ENCODE results near the gene LCNL1.
"Not testable (repeated sequence)": the region's sequence is repeated elsewhere in the genome, so short reads cannot be mapped to it uniquely, and the experiment has no call there.

LCNL1 gene

DNA sequence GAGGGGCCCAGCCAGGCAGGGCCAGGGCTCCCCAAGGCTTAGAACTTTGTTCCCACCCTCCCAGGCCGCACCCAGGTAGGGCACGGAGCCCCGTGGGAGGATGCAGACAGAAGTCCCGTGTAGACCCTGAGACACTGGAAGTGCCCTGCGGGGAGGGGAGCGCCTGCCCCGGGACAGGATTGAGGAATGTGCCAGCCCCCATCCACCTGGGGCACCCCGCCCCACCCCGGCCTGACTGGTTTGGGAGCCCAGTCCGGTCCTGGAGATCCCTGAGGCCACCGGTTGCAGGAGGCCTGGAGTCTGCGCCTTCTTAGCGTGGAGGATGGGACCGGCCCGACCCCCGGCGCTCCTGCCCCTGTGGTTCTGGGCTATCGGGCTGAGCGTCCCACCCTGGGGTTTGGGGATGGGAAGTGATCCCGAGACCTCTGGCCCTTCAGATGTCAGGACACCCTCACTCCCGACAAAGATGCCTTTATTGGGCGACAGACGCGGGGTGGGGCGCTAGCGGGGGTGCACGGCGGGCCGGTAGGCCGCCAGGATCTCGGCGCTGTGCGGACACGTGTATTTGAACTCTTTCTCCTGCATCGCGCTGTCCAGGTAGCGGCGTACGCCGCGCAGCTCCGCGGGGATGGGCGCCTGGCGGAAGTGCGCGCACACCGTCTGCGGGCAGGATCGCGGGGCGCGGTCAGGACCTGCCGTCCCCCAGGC is 11.5 kb downstream of the LCNL1 start:
- DNase-seq (ENCODE audit: low read depth) = no peak

DNA sequence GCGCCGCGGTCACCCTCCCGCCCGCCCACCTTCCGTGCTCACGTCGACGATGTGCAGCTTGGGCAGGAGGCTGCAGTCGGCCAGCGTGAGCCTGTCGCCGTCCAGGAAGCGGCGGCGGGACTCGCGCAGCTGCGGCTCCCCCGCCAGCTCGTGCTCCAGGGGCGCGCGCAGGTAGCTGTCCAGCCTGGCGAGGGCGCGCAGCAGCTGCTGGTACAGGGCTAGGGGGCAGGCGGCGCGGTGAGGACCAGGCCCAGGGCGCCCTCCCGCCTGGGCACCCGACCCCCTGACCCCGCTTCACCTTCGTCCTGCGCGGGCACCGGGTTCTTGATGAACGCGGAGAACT is 12.1 kb downstream of the LCNL1 start:
- DNase-seq (ENCODE audit: low read depth) = no peak

DNA sequence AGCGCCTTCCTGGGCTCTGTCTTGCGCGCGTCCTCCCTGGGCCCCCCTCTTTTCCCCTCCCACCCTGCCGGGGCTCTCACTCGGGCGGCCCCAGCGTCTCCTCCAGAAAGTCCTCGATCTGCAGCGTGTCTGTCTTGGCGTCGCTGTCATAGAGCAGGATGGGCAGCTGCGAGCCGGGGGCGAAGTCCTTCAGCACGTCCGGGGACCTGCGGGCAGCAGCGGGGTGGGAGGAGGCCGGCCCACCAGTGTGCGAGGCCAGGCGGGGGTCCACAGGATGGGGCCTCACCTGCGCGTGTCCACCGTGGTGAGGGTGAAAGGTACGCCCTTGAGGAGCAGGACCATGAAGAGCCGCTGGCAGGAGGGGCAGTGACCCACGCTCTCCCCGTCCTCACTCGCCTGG is 12.6 kb downstream of the LCNL1 start:
- no peak for DNase-seq (ENCODE audit: low read depth)

GRCh38 chr9:136995772-136996311 is 13.0 kb downstream of the LCNL1 start:
- peak; percentile 56 for DNase-seq (ENCODE audit: low read depth)

GRCh38 chr9:136996361-136997292 is 13.8 kb downstream of the LCNL1 start, which contains the start of gene CLIC3:
CLIC3 (minus strand) TSS chr9:136996568; CDS start chr9:136996543, 25 bp downstream.
- DNase-seq (ENCODE audit: low read depth) = peak; percentile 34

GRCh38 chr9:136997371-136997770 is 14.6 kb downstream of the LCNL1 start:
- DNase-seq (ENCODE audit: low read depth) = no peak

DNA sequence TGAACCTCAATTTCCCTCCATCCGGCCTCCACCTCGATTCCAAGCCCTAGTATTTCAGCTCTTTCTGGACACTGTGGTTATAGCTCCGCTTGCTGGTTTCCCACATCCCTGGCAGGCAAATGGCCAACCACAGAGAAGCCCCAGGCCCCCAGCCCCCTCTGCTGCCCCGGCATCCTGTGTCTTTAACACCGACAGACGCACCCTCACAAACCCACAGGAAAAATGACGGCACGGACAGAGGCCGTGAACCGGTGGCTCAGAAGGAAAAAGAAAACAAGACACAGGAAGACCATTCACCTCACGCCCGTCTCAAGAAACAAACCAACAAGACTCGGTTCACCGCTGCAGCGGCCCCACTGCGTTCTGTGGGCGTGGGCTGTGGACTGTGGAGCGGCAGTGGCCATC is 15.0 kb downstream of the LCNL1 start:
- DNase-seq (ENCODE audit: low read depth) = no peak

GRCh38 chr9:137000177-137000930 is 17.6 kb downstream of the LCNL1 start:
- peak; percentile 86 for DNase-seq (ENCODE audit: low read depth)

DNA sequence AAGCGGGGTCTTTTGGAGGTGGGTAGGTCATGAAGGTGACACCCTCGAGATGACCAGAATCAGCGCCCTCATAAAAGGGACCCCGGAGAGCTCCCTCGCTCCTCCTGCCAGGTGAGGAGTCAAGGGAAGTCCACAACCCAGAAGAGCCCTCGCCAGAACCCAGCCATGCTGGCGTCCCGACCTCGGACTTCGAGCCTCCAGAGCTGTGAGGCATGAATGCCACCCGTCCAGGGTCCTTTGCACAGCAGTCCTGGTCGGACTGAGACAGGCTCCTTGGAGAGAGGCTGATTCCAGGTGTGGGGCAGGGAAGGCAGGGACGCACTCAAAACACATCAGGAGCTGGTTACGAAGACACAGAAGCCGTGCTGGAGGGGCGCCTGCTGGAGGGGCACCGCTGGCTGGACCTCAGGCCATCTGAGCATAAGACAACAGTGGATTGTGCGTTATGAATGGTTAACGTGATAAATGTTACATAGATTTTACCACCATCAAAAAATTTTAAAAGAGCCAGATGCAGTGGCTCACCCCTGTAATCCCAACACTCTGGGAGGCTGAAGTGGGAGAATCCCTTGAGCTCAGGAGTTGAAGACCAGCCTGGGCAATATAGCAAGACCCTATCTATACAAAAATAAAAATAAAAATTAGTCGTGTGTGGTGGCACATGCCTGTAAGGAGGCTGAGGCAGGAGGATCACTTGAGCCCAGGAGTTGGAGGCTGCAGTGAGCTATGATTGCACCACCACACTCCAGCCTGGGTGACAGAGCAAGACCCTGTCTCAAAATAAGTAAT is 19.3 kb downstream of the LCNL1 start:
- no peak for DNase-seq (ENCODE audit: low read depth)

- DNase-seq (ENCODE audit: low read depth) = no peak
Observed at GRCh38 chr9:137002646-137003041, 19.9 kb downstream of the LCNL1 start.

- DNase-seq (ENCODE audit: low read depth) = not testable (repeated sequence)
Observed at GRCh38 chr9:137004285-137004684, 21.5 kb downstream of the LCNL1 start.

DNA sequence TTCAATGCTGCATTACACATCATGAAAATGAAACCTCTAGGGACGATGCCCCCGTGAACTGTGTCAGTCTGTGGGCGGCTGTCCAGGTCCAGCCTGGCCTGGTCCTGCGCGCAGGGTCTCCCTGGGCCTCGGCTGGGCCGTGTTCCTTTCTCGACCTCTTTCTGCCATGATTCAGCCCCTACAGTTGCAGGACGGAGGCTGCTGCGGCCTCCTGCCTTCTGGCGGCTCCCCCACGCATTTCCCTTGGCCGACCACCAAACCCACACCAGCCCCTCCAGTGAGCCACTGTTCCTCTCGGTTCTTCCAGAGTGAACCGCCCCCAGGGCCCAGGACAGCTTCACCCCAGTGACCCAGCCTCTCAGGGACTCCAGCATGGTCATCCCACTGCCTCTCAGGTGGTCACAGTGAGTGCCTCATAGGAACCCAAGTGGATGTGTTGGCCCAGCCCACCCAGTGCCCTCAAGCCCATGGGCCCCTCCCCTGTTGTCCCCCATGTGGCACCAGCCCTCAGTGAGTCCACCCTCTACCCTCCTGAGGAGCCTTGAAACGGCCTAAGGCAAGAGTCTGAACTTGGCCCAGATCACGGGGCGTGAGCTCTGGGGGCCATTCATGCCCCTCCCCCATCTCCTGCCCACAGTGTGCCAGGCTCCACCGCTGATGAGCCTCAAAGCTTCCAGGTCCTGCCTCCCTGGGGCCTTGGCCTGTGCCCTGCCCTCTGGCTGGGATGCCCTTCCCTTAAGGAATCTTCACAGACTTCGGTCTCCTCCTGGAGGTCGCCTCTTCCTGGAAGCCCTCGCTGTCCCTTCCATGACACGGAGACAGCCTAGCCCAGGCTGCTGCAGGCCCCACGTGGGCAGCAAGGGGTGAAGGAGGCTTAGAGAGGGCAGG is 23.6 kb downstream of the LCNL1 start:
- DNase-seq (ENCODE audit: low read depth) = no peak

GRCh38 chr9:137007108-137007815 is 24.5 kb downstream of the LCNL1 start:
- DNase-seq (ENCODE audit: low read depth) = no peak

DNA sequence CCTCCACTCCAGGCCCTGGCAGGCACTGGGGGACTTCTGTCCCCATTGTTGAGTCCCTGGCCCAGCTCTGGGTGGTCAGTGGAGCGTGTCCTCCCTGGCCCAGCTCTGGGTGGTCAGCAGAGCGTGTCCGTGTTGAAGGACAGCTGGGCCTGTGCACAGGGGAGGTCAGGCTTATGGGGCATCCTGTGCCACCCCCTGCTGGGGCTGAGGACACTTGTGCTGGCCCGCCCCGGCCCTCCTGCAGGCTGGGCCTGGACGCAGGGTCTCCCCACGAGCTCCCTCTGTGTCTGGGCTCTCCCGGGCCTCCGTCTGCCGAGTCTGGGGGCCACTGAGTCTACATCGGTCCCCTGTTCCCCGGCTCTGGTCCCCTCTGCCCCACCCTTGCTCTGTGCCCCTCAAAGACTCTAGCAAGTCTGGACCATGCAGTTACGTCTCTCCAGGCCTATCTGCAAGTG is 25.1 kb downstream of the LCNL1 start:
- no peak for DNase-seq (ENCODE audit: low read depth)

GRCh38 chr9:137008312-137008711 is 25.5 kb downstream of the LCNL1 start:
- no peak for DNase-seq (ENCODE audit: low read depth)

- DNase-seq (ENCODE audit: low read depth) = no peak
Observed at GRCh38 chr9:137009217-137009616, 26.4 kb downstream of the LCNL1 start.

DNA sequence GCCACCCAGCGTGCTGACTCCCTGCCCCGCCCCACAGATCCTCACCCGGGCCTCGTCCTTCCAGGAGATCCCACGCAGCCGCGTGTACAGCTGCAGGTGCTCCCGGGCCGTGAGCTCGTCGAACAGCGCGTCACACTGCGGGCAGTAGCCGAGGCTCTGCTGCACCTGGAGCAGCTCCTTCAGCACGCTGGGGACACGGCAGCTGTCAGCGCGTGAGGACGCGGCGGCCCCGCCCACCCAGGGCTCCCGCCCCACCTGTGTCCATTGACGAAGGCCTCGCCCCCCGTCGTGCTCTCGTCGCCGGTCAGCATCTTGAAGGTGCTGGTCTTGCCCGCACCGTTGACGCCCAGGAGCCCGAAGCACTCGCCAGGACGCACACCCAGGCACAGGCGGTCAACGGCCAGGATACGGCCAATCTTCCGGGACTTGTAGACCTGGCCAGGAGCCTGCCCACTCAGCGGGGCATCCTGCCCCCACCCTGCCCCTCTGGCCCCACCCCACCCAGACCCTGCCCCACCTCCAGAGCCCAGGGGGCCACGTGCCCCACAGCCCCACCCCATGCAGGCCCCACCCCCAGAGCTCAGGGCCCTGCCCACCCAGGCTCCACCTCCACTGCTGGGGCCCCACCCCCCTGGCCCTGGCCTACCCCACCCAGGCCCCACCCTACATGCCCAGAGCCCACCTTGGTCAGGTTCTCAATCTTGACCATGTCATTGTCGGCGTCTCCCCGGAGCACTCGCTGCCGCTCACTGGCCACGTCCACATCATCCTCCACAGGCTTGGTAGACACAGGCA is 27.3 kb downstream of the LCNL1 start:
- no peak for DNase-seq (ENCODE audit: low read depth)

DNA sequence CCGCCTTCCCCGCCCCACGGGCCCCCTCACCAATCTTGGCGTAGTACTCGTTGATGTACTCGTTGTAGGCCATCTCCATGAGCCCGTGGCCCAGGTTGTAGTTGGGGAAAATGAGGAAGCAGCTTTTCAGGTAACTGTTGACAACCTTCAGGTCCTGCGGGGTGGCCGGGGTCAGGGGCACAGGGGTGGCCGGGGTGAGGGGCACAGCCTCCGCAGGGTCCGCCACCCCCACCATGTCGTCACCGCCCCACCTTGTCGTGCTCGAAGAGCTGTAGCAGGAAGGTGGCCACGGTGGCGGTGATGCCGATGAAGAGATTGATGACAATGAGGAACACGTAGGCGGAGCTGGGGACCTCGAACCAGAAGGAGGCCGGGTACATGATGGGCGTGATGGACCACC is 28.4 kb downstream of the LCNL1 start:
- no peak for DNase-seq (ENCODE audit: low read depth)

All from EH (cell line).